ENCODE results near the gene CRYL1. TPM values are rescaled to one million over a fixed set of nuclear protein-coding genes. Genes with fewer than 3 reads are reported as not detected.

Gene CRYL1
- total and polyA plus RNA-seq, 7 donors: 33.0 to 183 (median 53.5) TPM

DNA sequence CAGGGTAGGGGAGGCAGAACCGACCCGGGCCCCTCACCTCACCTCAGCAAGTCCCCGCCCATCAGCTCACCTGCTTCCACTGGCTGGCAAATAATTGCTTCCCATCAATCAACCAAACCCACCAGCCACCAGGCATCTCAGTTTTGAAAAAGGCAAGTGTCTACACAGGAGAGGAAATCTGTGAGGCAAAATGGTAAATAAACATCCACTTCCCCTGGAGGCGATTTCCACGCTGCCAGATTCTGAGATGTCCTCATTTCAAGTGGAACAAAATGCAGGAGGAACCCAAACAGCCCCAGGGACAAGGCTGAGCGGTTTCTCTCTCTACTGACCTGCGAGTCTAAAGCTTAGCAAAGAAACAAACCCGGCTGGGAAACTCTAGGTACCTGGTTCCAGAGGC is 117.5 kb downstream of the CRYL1 start:
- intact Hi-C loops (cut with DNase I): no loop called here
- Histone ChIP-seq H3K36me3 (peaks cover 0 to 15% (median 0%) of the 10 kb centered on the region in 4 donors), H3K27me3 (no peaks in the 10 kb centered on the region), H3K4me1 (no peaks in the 10 kb centered on the region), H3K4me3 (no peak overlapping the region), H3K9me3 (no peaks in the 10 kb centered on the region), H3K27ac (no peak overlapping the region)
- 69 to 75% methylated on average over 8 of the region's 8 CpGs for WGBS, 2 donors
- DNase-seq: peak; percentile 19
- TF ChIP-seq POLR2A (IDR thresholded peaks at IDR 0.05) (no peak), POLR2AphosphoS5 (IDR thresholded peaks at IDR 0.05) (no peak), EP300 (IDR thresholded peaks at IDR 0.05) (no peak)
- TF ChIP-seq, protein P1, sequence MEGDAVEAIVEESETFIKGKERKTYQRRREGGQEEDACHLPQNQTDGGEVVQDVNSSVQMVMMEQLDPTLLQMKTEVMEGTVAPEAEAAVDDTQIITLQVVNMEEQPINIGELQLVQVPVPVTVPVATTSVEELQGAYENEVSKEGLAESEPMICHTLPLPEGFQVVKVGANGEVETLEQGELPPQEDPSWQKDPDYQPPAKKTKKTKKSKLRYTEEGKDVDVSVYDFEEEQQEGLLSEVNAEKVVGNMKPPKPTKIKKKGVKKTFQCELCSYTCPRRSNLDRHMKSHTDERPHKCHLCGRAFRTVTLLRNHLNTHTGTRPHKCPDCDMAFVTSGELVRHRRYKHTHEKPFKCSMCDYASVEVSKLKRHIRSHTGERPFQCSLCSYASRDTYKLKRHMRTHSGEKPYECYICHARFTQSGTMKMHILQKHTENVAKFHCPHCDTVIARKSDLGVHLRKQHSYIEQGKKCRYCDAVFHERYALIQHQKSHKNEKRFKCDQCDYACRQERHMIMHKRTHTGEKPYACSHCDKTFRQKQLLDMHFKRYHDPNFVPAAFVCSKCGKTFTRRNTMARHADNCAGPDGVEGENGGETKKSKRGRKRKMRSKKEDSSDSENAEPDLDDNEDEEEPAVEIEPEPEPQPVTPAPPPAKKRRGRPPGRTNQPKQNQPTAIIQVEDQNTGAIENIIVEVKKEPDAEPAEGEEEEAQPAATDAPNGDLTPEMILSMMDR (IDR thresholded peaks at IDR 0.05): no peak

DNA sequence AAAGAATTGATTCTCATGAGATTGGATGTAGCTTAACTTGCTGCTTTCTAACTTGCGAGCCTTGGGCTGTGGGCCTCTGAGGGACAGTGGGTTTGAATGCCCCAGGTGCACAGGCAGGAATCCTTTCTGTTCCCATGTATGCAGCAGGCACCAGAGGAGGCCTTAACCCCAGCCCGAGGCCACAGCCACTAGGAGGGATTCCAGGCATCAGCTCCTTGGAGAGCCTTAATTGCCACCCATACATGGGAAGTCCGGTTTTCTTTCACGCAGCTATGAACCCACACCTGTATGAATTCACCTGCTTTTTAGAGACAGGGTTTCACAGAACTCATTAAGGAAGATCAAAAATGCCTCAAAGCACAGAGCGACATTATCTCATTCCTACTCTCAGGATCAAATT is 117.9 kb downstream of the CRYL1 start:
- H3K27me3 ChIP-seq: no peaks in the 10 kb centered on the region
- intact Hi-C loops (cut with DNase I): no loop called here
- H3K9me3 ChIP-seq: no peaks in the 10 kb centered on the region
- WGBS, 2 donors: 95% methylated on average over 5 of the region's 5 CpGs
- DNase-seq: peak; percentile 34
- H3K36me3 ChIP-seq: peaks cover 0 to 20% (median 0%) of the 10 kb centered on the region in 4 donors
- H3K4me1 ChIP-seq: no peaks in the 10 kb centered on the region
- no peak overlapping the region for H3K4me3 ChIP-seq
- no peak overlapping the region for H3K27ac ChIP-seq
- TF ChIP-seq, protein P1 (IDR thresholded peaks at IDR 0.05): no peak
- TF ChIP-seq POLR2AphosphoS5 (IDR thresholded peaks at IDR 0.05) (no peak), EP300 (IDR thresholded peaks at IDR 0.05) (no peak), POLR2A (IDR thresholded peaks at IDR 0.05) (no peak)

DNA sequence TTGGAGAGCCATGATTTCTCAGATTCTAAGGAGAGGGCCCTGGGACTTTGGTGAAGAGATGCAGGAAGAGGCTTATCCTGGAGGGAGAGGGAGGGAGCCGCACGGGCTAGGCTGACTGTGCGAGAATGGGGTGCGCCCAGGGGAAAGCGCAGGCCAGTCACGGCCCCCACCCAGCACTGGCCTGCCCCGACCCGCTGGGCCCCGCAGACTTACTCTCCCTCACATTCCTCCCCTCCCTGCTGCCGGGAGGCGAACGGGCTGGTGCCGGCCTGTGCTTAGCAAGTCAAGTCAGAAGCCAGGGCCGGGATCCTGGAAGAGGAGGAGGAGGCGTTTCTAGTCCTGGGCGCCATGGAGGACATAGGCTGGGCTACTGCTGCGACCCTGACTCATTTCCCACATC is 120.0 kb downstream of the CRYL1 start:
- no peak for DNase-seq
- H3K27ac ChIP-seq: no peak overlapping the region
- no peaks in the 10 kb centered on the region for H3K27me3 ChIP-seq
- 87 to 95% methylated on average over 17 of the region's 17 CpGs for WGBS, 2 donors
- no peaks in the 10 kb centered on the region for H3K9me3 ChIP-seq
- intact Hi-C loops (cut with DNase I): no loop called here
- H3K4me1 ChIP-seq: no peaks in the 10 kb centered on the region
- H3K36me3 ChIP-seq: peaks cover 0 to 21% (median 0%) of the 10 kb centered on the region in 4 donors
- no peak overlapping the region for H3K4me3 ChIP-seq
- TF ChIP-seq EP300 (IDR thresholded peaks at IDR 0.05): no peak
- TF ChIP-seq POLR2AphosphoS5 (IDR thresholded peaks at IDR 0.05): no peak
- no peak for TF ChIP-seq POLR2A (IDR thresholded peaks at IDR 0.05)
- TF ChIP-seq, protein P1 (IDR thresholded peaks at IDR 0.05): no peak

DNA sequence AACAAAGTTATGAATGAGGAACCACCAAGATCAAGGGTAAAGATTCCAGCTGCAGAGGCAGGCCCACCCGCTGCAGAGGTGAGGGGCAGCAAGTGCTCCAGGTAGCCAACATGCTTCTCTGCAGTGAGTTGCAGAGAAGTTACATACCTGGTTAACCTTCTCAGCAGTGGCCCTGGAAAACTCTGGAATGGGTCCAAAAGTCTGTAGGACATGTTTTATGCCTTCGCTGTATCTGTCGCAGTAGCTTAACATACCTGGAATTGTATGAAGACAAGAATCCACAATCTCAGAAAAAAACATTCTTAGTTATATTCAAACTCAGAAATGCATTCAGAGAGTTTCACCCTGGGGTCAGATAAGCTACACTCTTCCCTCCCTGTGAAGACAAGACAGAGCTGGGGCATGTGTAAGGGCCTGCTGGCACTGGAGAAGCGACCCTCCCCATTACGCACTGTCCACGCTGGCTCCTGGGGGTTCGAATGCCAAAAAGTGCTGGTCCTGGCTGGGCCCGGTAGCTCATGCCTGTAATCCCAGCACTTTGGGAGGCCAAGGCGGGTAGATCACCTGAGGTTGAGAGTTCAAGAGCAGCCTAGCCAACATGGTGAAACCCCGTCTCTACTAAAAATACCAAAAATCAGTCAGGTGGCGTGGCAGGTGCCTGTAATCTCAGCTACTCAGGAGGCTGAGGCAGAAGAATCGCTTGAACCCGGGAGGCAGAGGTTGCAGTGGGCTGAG is 121.0 kb downstream of the CRYL1 start:
- intact Hi-C loops (cut with DNase I): no loop called here
- WGBS, 2 donors: 89 to 93% methylated on average over 13 of the region's 13 CpGs
- no peak overlapping the region for H3K27ac ChIP-seq
- TF ChIP-seq POLR2AphosphoS5 (IDR thresholded peaks at IDR 0.05): no peak
- TF ChIP-seq, protein P1 (IDR thresholded peaks at IDR 0.05): no peak
- no peak for TF ChIP-seq POLR2A (IDR thresholded peaks at IDR 0.05)
- no peak for TF ChIP-seq EP300 (IDR thresholded peaks at IDR 0.05)
- H3K36me3 ChIP-seq: peaks cover 0 to 21% (median 0%) of the 10 kb centered on the region in 4 donors
- no peaks in the 10 kb centered on the region for H3K27me3 ChIP-seq
- no peaks in the 10 kb centered on the region for H3K9me3 ChIP-seq
- no peaks in the 10 kb centered on the region for H3K4me1 ChIP-seq
- H3K4me3 ChIP-seq: no peak overlapping the region
- no peak for DNase-seq

Measured in sigmoid colon (tissue), 7 donors.